Epithelial cell of proximal tubule (primary cell): ENCODE results near the gene CCNJL. TPM values are rescaled to one million over a fixed set of nuclear protein-coding genes. Genes with fewer than 3 reads are reported as not detected.

Experiments
- DNase-seq: peaks from one replicate; pipeline ENCODE4 v3.0.0-alpha.2; 2011; ENCODE audit warnings: low read depth
- H3K4me3 ChIP-seq: 2 replicates; pipeline ENCODE4 v1.5.1; 2011; ENCODE audit warnings: low read depth, mild to moderate bottlenecking, low read length
- CTCF ChIP-seq: conservative IDR thresholded peaks from 2 replicates; pipeline ENCODE4 v1.5.1; 2012; ENCODE audit warnings: low read depth, mild to moderate bottlenecking, low read length
- total RNA-seq: library from RNA; depleted of rRNA; stranded (reverse); fragments of >200 nt; gene quantifications from 2 replicates; pipeline ENCODE4 v1.2.3, GENCODE V29; 2015

CCNJL gene
- total RNA-seq, 1 donor from 2014 or later: 13.0 TPM

GRCh38 chr5:160245506-160246086, 66.8 kb downstream of the CCNJL start:
- no peak for TF ChIP-seq CTCF
- DNase-seq: no peak
- no peak overlapping the region for H3K4me3 ChIP-seq

- no peak for DNase-seq
- no peak for TF ChIP-seq CTCF
Observed at GRCh38 chr5:160242145-160242544, 70.2 kb downstream of the CCNJL start.

GRCh38 chr5:160240350-160240749, 72.0 kb downstream of the CCNJL start:
- DNase-seq: no peak
- TF ChIP-seq CTCF: no peak
- H3K4me3 ChIP-seq: no peak overlapping the region

More at GRCh38 chr5:160242145-160242544, 70.2 kb downstream of the CCNJL start:
- no peak overlapping the region for H3K4me3 ChIP-seq

- DNase-seq: no peak
- TF ChIP-seq CTCF: no peak
- H3K4me3 ChIP-seq: no peak overlapping the region
Observed at GRCh38 chr5:160237571-160238093, 74.7 kb downstream of the CCNJL start.

- no peak overlapping the region for H3K4me3 ChIP-seq
- no peak for DNase-seq
- no peak for TF ChIP-seq CTCF
Observed at GRCh38 chr5:160235731-160236130, 76.6 kb downstream of the CCNJL start.

GRCh38 chr5:160233215-160233614, 79.1 kb downstream of the CCNJL start:
- TF ChIP-seq CTCF: no peak
- H3K4me3 ChIP-seq: no peak overlapping the region
- DNase-seq: no peak

- H3K4me3 ChIP-seq: no peak overlapping the region
- no peak for TF ChIP-seq CTCF
- no peak for DNase-seq
Observed at GRCh38 chr5:160231783-160232342, 80.5 kb downstream of the CCNJL start.
